NCI-H2227 treated with DMSO at 0.1 percent for 48 hours (cell line): ENCODE measurements around the gene SRRD.

Source experiments
- DNase-seq: peaks from one replicate; lab custom pipeline; 2025; lab: John Stamatoyannopoulos, UW

The SRRD gene

DNA sequence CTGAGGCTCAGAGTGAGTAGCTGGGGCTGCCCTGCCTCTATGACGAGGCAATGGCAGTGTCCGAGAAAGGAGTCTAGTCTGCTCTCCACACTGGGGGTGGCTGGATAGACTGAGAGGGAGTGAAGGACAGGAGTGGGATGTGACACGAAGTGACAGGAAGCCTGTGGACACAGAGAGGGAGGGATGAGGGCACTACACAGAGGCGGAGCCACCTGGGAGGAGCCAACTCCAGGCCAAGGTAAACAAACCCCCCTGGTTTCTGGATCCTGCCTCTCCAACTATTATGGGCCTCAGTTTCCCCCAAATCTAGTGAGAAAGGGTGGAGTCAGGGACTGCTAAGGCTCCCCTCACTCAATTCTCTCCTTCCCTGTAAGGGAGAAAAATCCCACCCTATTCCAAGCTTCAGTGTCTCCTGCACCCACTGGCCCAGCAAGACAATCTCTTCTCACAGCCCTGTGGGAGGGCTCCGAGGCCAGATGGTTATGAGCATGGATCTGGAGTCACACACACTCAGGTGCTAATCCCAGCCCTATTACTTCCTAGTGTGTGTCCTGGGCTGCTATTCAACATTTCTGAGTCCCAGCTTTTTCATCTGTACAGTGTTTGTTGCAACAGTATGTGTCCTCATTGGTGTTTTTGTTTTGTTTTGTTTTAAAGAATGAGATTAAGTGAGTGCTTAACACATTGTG lies 29.7 kb upstream of the SRRD start:
- DNase-seq: no peak

DNA sequence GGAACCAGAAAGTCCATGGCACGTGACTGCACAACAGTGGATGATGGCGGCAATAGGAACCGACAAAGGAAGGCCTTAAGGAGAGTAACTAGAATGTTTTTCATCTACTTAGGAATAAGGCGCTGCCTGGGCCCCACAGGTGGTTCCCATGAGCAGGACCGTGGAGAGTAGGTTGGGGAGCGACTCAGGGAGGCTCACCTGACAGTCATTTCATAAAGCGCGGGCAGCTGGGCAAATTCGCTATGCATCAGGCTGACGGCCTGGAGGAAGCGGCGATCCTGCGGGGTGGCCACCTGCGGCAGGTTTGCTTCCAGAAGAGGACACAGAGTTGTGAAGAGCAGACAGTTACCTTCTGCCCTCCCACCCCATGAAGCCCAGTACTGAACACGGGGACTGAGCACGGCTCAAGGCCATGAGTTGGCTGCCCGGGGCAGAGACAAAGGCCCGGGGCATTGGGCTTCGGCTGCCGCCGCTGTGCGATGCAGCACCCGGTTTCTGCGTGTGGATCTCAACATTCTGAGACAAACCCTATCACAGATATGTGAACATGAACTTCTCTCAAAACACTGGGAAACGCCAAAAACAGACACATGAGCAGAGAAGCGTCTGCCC lies 25.9 kb upstream of the SRRD start:
- DNase-seq: no peak

DNA sequence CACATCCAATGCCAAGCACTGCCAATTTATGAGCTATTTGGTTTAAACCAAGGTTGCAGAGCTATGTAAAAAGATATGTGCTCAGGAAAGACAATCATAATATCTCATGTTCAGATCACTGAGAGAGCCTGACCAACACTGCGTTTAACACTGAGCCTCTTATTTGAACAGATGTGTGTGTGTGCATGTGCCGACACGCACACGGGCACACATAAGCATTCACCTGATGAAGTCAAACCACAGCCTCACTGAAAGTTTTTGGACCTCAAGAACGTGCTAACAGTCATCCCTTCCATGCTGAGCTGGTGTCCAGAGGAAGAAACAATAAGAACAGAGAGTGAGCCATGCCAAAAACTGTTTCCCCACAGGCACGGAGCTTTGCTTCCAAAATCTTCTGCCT lies 23.5 kb upstream of the SRRD start:
- DNase-seq: no peak

DNA sequence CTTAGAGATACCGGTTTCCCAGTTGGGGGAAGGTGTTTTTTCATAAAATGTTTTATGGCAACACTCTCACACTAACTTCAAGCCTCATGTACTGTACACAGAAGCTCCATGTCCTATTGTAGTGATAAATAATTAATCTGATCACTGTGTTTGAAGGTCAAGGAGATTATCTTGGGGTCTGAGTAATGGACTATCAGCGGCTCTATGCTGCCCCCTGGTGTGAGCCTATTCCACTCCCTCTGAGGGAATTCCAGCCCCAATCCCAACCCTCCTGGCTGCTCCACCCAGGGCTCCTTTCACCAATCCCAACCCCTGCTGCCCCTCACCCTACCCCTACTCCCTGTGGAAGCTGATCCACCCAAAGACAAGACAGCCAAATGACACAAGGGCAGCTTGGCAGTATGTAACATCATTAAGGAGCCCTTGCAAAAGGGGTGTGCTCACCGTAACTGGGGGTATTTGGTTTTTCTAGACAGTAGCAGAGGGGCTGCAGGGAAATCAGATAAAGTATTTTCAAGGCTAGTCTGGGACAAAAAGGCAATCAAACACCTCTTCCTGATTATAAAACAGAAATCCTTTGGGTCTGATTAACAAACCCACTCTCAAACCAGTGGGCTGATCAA lies 22.4 kb upstream of the SRRD start:
- DNase-seq: peak; percentile 42

DNA sequence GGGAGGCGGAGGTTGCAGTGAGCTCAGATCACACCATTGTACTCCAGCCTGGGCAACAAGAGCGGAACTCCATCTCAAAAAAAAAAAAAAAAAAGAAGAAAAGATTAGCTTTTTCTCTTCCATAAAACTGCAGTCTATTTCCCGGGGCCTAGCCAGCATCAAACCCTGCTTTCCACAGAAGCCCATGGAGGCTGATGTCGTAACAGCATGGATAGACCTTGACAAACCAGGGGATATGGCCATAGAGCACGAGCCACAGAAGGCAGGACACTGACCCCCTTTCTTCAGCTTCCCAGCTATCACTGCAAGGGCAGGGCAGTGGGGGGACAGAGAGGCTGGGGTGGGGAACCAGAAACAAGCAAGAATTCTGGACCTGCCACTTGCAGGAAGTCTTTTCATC lies 21.6 kb upstream of the SRRD start:
- no peak for DNase-seq

DNA sequence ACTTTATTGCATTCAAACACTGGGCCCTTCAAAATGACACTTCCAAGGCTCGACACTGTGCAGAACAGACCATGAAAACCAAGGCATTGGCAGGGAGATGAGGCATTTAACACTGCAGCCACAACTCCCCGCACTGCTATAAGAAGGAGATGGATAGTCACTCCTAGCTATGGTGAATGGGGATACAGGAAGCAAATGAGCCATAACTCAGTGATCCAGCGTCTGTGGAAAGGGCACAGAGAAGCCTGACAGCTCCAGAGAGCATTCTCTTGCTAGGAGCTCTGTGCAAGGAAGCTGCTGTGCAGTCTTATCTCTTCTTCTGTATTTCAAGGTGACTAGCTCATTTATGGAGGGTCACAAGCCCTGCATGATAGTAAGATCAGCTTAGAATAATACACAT lies 21.0 kb upstream of the SRRD start:
- DNase-seq: no peak

DNA sequence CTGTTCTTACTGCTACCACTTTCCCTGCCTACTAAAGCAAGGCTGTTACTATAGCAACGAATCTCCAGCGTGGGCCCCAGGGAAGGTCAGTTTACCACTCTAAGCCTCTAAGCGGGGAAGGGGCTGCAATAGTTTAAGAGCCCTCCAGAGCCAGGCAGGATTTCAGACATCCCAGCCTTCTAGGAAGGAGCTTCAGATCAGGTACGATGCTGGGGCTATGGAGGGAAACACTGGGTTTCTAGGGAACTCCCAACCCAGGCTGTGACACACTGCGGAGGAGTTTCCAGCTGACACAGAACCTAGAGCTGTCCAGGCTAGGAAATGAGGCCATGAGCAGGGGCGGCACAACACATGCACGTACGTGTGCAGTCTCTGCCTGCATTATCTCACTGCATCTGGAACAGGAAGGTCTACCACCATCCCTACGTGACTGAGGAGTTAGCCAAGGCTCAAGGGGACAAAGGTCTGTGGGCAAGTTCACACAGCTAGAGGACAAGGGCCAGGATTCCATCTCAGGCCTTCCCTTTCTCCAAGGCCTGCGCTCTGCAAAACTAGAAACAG lies 20.5 kb upstream of the SRRD start:
- no peak for DNase-seq

DNA sequence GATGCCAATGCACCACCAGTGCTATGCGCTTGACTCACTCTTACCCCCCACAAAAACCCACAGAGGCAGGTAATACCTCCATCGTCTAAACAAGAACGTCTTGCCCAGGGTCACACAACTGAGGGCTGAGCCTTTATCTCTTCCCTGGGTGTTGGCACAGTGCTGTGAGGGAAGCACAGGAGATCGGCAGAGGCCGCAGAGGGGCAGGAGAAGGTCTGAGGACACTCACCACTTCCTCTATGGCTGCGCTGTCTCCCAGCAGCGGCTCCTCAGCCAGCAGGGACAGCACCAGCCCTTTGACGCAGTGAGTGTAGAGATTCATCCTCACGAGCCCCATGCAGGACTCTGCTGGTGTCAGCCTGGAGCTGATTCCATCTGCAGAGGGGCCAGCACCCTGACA lies 20.0 kb upstream of the SRRD start:
- no peak for DNase-seq

DNA sequence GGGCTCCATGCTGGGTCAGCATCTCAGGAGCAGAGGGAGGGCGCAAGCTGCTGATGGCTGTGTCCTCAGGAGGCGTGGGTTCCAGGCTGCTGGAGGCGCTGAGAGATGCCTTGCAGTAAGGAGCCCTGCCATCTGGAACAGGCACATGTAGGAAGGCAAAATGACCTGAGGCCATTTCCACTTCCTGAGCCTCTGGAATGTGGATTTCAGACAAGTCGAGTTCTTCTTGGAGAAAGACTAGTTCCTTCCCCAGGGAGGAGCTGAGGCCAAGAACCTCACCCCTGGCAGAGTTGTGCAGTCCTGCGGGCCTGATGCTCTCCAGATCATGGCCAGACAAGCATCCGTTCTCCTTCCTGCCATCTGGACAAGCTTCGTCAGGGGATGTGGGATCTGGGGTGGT lies 19.4 kb upstream of the SRRD start:
- no peak for DNase-seq

DNA sequence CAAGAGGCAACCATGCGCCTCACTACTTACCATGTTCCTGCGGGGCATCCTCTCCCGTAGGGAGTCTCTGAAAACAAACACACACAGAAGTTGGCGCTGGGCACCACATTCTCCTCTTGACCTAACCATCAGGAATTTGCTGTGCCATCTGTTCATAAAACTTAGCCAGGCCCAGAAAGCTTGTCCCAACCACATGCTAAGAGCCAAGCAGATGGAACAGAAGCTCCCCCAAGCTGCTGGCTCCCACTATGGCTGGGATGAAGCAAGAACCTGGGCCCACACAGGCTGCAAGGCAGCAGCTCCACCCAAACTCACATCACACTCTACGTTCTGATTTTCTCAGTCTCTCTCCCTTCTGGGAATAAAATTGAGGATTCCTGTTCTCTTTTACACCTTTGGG lies 17.5 kb upstream of the SRRD start:
- no peak for DNase-seq

DNA sequence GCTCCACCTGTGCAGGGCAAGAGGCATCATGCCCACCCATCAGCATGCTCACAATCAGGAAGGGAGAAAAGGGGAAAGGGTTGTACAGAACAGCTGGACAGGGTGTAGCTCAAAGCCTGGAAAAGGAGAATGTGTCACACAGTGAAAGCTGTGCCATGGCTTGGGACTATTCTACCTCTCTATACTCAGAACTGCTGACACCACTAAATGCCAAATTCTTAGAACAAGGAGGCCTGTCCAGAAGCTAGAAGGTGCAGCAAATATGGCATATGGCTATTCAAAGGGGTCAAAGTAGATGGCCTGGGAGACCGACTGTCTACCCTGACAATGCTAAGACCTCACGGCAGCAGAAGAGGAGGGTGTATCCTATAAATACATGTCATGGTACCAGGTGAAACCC lies 12.9 kb upstream of the SRRD start:
- no peak for DNase-seq

DNA sequence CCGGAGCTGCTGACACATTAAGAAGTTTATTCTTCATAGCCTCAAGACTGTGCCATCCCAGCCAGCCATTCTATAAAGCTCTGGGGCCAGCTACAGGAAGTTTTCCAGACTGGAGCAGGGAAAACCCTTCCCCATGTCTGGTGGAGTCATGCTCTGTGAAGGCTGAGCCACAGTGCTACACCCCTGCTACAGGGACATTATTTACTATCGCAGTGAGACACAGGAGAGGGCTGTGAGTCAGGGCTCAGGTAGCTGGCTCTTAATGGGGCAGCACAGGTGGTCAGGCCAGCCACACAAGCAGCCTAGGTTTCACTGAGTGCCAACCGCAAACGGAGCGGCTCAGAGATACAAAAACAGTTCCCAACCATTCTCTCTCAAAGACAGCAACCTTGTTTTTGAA lies 12.2 kb upstream of the SRRD start:
- DNase-seq: no peak

DNA sequence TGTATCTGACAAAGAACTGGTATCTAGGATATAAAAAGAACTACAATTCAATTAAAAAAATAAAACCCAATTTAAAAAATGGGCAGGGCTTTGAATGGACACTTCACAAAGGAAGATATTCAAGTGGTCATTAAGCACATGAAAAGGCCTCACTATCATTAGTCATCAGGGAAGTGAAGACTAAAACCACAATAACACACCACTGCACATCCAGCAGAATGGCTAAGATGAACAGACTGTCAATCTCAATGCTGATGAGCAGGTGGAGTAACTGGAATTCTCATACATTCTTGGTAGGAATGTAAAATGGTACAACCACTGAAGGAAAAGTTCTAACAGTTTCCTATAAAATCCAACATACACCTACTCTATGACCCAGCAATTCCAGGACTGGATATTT lies 9.0 kb upstream of the SRRD start:
- no peak for DNase-seq

DNA sequence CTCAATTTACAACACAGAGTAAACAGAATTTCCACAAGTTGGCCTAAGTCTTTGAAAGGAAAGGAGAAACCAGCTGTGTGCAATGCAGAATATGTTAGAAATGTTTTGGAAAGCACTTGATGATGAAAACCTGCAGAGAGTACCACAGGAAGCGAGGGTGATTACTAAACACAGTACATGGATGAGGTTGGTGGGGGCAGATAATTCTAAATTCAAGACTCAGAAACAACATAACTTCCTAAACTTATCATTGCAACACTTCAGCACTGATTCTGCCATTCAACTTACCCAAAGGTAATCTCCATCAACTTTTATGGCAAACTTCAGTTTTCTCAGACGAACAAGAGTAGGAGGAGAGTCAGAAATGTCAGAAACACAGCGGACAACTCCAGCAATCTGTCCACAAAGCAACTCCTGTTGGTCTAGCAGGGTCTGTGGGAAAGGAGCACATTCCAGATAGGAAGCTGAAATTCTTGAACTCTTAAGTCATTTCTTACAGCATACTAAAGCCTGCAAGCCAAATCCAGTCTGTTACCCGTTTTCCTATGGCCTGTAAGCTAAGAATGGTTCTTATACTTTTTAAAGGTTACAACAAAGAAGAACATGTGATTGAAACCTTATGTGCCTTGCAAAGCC lies 6.9 kb upstream of the SRRD start:
- no peak for DNase-seq

DNA sequence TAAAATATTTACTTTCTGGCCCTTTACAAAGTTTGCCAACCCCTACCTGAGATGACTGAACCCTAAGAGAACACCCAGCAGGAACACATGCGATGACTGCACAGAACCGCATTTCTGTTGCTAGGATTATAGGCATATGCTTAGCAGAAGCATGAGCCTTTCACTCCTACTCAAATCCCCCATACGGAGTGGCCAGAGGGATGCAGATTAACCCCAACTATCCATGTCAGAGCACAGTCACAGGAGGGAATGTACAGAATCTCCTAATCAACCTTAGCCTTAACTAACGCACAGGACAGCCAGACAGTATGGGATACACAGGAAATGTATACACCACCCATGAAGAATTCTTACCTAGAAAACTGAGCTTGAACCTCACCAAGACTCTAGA lies 6.3 kb upstream of the SRRD start:
- DNase-seq: no peak

DNA sequence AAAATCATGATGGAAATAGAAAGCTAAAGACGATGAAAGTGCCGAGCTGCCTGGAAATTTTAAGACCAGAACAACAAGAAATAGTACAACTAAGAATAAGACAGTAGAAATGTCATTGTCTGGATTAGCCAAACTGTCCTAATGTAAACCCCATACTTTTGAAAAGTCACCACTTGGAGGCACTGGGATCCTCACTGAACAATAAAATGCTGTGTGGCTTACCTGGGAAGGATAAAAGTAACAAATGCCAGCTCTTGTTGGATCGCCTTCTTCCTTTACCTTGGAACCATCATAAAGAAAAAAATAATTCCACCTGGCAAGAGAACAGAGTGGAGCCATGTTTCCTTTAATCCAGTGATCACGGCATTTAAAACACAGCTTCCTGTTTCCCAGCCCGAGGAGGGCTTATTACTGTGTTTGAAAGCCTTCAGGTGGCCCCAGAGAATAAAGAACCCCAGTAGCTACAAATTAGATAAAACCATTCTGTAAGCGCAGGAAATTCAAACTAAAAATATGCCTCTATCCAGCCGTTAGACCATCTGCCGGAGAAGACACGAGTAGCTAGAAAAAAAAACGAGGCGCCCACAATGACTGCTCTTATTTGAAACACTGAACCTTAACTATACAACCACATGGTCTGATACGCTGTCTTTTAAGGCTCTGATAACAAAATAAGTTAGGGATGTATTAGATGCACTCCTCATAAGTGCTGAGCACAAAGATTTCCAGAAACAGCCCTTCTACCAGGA lies 4.5 kb upstream of the SRRD start:
- DNase-seq: peak; percentile 4

DNA sequence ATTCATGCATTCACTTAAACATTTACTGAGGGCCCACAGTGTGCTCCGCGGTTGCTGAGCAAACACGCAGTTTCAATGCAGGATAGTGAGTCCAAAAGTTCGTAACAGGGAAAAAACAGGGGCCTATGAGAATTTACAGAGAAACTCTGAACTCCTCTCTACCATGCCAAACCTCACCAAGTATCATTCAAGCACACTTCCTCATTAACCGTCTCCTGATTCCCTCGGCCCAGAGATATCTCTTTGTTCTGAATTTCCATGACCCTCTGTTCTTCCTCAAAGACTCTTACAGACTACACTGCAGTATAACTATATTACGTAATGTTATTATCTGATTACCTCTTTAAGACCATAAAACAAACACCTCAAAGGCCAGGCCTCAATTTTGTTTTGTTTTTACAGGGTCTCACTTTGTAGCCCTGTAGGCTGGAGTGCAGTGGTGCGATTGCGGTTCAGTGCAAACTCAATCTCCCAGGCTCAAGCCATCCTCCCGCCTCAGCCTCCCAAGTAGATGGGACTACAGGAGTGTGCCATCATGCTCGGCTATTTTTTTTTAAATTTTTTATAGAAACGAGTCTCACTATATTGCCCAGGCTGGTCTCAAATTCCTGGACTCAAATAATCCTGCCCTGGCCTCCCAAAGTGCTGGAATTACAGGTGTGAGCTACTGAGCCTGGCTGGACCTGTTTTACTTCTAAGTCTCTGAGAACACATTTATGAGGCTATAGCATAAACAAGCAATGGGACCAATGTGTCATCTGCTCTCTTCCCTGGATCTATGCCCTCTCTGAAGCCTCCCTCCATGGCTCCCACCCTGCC lies 3.7 kb upstream of the SRRD start:
- DNase-seq: no peak

DNA sequence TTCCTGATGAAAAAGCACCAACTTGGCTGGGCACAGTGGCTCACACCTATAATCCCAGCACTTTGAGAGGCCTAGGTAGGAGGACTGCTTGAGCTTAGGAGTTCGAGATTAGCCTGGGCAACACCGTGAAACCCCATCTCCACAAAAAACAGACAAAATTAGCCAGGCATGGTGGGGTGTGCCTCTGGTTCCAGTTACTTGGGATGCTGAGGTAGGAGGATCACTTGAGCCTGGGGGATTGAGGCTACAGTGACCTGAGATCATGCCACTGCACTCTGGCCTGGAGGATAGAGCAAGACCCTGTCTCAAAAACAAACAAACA lies 3.1 kb upstream of the SRRD start:
- DNase-seq: no peak

DNA sequence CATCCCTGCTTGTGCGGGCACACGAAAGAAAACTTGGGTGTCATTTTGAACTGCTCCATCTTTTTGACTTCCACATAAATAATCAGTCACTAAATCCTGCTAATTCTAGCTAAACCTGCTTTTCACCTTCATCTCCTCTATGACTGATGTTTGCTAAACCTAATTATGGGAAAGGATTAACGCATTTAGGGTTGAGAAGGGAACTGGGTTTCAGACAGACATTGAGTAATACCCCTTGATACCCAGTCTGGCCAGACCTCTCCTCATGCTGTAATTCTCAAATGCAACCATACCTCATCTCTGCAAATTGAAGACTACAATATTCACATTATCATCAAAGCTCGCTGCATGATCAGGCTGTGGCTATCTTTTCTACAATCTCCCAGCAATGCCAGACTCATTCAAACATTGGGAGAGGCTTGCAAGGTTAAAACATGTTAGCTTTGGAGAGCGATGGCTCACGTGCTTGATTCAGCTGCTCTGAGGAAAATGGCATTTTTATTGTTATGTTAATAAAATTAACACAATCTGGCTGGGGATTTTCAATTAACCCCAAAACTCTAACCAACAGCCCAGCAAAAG lies 2.5 kb upstream of the SRRD start:
- no peak for DNase-seq

DNA sequence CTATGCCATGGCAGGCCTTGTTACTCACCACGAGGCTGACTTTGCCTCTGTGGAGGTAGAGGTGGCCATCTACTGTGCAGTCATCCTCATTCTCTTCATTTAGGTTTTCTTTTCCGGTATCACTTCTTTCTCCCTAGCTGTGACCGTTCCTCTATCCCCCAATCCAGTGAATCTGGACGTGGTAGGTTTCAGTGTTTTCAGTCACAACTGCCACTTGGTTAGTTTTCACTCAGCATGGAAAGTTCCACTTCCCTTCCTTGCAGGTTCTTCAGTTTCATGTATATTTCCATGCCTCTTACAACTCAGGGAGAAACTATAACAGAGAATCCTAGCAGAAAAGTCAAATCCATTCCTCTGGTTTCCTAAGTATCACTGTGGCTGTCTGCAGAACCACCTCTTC lies 2.0 kb upstream of the SRRD start:
- DNase-seq: no peak

DNA sequence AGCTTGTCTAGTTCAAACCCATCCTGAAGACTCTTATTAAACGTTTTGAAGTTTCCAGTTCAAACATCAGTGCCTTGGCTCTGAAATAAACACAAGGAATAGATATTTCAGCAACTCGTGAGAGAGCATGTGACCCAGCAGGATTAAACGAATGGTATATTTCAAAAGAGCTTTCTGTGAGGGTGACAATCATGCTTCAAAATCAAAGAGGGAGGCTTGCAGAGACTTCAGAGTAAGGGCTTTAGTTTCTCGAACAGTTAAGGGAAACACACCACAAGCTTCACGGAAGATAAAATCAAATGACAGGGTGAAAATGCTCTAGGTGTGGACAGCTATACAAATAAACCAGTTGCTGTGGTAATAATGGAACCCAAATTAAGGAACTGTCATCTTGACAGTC lies 1.5 kb upstream of the SRRD start:
- no peak for DNase-seq
